GM10847 (cell line): Measurements from ENCODE around the gene CYP2C9.

Source experiments
- POLR2A ChIP-seq: IDR thresholded peaks from 2 replicates; pipeline ENCODE4 v1.6.1; 2011; ENCODE audit not compliant: insufficient read length; ENCODE audit errors: extremely low read depth

The CYP2C9 gene

DNA sequence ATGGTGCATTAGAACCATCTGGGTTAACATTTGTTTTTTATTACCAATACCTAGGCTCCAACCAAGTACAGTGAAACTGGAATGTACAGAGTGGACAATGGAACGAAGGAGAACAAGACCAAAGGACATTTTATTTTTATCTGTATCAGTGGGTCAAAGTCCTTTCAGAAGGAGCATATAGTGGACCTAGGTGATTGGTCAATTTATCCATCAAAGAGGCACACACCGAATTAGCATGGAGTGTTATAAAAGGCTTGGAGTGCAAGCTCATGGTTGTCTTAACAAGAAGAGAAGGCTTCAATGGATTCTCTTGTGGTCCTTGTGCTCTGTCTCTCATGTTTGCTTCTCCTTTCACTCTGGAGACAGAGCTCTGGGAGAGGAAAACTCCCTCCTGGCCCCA lies at the start of gene CYP2C9:
Gene CYP2C9 (plus strand): TSS at position 276 of the 400 bp plus-strand sequence. CDS start 25 bp downstream, at position 301.
- TF ChIP-seq POLR2A, result no peak

DNA sequence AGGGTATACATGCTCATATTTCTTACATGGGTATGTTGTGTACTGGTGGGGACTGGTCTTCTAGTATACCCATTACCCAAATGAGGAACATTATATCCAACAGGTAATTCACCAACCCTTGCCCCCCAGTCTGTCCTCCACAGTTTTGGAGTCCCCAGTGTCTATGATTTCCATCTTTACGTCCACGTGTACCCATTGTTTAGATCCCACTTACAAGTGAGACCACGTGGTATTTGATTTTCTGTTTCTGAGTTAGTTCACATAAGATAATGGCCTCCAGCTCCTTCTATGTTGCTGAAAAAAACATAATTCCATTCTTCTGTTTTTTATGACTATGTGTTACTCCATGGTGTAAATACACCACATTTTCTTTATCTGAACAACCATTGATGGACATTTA lies 49.3 kb upstream of the CYP2C9 start:
- TF ChIP-seq POLR2A, result no peak

DNA sequence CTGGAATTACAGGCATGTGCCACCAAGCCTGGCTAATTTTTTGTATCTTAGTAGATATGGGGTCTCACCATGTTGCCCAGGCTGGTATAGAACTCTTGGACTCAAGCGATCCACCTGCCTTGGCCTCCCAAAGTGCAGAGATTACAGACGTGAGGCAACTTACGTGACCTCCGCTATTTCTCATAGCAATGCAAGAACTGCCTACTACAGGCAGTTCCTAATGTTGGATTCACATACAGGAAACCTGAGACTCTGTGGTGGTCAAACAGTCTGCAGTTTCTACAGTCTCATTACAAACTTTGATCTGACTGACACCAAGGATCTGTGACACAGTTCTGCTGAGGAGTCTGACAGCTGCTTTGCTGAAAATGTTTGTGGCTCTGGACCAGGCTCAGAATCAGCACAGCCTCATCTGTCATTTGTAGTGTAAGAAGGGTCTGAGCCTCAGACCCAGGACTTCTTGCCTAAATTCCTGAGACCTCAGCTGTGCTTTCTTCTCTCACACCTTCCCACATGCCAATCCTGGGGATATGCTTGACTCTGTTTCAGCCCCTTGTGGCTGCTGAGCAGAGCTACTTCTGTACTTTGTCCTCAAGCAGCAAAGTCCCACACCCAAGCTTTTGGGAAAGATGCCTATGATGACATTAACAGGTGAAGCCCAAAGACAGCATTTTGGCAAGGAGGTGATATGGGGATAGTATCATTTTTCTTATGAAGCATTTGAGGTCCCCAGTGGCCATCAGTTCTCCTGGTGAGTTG lies 48.0 kb upstream of the CYP2C9 start:
- no peak for TF ChIP-seq POLR2A

DNA sequence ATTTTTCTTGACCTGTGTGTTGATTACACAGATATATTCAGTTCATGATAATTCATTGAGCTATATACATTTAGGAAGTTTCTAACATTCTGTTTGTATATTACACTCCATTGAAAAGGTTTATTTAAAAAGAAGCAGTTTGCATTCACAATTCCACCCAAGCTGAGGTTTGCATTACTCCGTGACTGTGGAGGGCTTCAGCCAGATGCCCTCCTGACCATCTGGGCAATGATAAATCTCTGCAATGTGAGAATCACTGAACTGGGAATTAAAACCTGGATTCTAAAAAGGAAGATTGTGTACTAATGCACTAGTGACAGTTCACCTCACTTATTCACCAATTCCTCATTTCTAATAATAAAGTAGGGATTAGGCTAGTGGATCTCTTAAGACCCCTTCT lies 36.4 kb upstream of the CYP2C9 start:
- TF ChIP-seq POLR2A, result no peak

DNA sequence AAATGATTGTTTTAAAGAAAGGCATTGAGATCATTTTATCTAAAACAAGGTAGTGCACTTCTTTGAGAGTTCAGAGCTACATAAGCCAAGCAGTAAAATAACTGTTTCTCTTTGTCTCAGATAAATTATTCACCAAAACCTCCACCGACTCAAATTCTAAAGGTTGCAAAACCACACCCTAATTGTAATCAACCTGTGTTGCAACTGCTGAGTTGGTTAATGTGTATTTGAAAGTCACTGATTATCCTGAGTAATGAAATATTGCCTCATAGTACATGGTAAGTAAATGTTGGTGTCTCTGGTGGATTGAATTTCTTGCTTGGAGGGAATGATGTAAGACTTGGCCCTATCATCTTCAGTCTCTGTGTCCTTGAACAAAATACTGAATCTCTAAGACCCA lies 35.9 kb upstream of the CYP2C9 start:
- no peak for TF ChIP-seq POLR2A

DNA sequence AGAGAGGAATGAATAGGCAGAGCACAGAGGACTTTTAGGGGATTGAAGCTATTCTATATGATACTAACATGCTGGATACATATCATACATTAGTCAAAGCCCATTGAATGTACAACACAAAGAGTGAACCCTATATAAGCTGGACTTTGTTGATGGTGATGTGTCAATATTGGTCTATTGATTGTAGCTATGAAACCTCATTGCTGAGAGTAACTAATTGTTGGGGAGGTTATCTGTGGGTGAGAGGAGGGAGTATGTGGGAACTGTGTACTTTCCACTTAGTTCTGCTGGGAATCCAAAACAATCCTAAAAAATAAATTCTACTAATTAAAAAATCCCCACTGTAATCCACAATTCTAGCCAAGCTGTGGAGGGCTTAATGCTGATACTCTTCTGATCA lies 22.0 kb upstream of the CYP2C9 start:
- TF ChIP-seq POLR2A, result no peak

DNA sequence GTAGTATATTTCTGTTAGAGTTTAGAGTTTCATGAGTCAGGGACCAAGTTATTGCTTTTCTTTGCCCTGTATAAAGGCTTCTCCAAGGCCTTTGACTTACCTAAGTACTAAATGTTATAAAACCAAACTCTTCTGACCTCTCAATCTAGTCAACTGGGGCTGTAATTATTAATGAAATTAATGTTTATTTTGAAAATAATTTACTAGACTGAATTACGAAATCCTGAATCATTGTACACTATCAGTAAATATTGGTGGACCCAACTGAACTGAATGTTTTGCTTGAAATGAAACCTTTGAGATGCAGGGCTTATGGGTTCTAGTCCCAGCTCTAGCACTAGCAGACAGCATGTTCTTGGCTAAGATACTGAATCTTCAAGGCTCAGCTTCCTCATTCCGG lies 1.7 kb upstream of the CYP2C9 start:
- TF ChIP-seq POLR2A, result no peak

DNA sequence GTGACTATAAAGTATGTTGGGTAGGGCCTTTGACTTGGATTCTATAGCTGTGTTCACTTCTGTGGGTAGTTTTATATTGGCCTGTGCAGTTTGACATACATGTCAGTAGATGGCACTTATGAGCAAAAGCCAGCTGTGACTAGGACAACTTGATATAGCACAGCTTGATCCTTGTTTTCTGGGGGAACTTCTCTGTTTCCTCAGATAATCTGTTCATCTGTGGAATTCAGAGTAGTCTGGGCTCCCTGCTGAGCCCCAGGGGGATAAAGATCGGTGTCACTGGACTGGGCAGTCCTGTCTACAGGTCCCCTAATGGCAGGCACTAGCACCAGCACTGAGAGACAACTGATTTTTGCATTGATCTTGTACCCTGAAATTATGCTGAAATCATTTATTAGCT lies 25.4 kb downstream of the CYP2C9 start:
- no peak for TF ChIP-seq POLR2A

DNA sequence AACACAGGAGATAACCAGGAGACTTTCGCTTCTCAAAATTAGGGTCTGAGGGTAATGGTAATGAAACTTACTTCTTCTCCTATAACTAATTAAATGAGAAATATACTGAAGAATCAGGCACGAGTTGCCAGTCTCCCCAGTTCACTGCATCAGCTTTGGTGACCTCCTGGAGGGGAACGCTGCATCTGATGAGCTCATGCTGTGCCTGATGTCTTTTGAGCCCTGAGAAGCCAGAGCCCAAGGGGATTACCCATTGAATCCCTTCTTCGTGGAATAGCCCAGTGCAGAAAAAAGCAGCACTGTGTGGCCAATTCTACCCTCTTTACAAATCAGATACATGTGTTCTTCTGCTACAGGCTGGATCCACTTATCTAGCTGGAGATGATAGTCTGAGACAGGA lies 45.1 kb downstream of the CYP2C9 start:
- no peak for TF ChIP-seq POLR2A

DNA sequence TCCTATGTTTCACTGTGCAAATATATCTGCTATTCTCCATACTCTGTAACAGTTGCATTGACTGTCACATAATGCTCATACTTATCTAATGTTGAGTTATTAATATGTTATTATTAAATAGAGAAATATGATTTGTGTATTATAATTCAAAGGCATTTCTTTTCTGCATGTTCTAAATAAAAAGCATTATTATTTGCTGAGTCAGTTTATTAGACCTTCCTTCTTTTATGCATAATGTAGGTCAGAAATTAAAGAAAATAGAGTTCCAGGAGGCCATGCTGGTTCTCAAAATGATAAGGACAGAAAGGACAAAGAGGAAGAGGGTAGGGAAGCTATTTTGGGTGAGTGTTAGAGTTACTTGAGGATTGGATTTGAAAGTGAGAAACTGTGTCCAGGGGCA lies 50.7 kb downstream of the CYP2C9 start:
- TF ChIP-seq POLR2A, result no peak

DNA sequence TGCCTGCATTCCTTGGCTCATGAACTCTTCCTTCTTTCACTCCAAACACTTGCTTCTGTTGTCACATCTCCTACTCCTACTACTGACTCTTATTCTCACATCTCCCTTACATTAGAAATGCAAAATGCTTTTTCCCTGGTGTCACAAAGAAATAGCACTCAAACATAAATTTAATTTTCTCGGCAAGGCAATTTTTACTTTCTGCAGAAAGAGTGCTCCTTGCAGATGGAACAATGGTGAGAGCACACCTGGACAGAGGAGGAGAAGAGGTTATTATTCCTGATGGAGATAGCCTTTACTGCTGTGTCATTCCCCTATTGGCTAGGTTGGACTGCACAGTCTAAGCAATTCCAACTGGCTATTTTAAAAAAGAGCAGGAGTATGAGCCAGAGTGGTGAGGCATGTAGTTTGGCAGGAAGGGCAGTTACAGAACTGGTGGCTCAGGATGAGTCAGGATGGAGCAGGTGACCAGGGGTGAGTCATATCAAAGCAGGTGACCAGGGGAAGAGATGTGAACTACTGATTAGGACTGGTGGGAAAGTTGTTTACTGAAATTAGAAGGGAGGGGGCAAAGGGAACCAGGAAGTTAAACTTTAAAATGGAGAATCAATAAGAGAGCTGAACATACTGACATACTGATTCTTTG lies 52.9 kb downstream of the CYP2C9 start:
- no peak for TF ChIP-seq POLR2A

DNA sequence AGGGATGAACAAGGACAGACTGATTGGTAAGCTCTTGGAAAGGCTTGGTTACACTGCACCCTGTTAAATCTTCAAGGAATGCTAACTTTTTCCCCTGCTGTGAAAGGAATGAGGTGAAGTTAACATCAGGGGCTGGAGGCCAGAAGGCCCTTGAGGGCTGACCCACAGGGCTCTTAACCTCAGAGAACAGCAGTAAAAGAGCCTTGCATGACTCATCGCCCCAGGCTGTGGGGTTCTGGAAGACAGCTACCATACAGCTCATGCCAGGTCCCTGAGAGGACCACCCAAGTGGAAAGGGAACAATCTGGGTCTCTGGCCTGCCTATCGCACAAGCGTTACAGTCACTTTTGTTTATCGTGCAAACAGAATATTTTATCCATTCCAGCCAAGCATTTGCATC lies 54.4 kb downstream of the CYP2C9 start:
- no peak for TF ChIP-seq POLR2A

DNA sequence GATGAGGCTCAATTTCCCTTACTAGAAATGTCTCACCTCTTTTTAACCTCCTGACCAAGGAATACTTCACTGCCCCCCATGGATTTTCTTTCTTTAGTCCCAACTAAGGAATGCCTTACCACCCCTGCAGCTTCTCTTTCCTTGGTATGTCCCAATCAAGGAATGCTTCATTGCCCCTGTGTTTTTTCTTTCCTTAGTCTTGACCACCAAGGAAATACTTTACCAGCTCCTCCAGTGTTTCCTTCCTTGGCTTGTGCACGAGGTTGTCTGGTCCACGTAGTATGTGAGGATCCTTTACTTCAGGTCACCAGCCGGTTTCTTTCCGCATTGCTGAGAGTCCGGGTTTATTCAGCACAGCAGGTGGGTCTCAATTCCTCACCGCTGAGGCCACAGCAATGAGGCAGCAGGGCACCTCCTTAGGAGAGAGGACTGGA lies 59.3 kb downstream of the CYP2C9 start:
- no peak for TF ChIP-seq POLR2A

DNA sequence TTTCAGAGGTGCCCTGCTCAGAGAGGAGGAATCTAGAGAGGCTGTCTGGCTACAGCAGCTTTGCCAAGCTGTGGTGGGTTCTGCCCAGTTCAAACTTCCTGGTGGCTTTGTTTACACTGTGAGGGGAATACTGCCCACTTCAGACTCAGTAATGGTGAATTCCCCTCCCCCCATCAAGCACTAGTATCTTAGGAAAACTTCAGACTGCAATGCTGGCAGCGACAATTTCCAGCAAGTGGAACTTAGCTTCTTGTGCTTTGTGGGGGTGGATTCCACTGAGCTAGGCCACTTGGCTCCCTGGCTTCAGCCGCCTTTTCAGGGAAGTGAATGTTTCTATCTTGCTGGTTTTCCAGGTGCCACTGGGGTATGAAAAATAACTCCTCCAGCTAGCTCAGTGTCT lies 88.0 kb downstream of the CYP2C9 start:
- TF ChIP-seq POLR2A, result no peak

DNA sequence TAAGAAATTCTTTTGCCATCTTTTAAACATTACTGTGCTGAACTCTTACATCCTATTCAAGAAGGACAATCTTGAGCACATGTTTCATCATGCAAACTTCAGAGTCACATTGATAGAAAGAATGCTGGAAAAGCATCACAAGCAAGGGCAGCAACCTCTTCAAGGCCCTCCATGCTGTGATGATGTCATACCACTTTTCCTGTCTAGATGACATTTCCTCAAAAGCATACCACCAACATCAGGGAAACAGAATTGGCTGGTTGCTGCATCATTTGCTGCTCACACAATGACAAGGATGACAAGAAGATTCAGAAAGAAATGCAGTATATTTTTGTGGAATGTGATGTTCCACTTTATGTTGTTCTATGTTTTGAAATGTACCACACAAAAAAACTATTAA lies 93.2 kb downstream of the CYP2C9 start:
- TF ChIP-seq POLR2A, result no peak

DNA sequence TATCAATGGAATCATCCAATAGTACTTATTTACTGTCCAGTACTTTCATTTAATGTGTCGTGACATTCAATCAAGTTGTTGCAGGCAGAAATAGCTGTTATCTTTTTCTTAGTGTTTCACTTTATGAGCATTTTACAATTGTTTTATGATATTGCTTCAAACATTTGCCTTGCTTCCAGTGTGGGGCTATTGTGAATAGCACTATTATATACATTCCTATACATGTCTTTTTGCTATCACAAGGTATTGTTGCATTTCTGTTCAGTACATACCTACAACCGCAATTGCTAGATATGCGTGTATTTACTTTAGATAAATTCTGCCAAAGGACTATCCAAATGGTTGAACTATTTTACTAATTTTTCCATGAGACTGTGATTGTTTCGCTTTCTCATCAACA lies 95.9 kb downstream of the CYP2C9 start:
- TF ChIP-seq POLR2A, result no peak
